ENCODE measurements around the gene TCERG1L.

The TCERG1L gene

DNA sequence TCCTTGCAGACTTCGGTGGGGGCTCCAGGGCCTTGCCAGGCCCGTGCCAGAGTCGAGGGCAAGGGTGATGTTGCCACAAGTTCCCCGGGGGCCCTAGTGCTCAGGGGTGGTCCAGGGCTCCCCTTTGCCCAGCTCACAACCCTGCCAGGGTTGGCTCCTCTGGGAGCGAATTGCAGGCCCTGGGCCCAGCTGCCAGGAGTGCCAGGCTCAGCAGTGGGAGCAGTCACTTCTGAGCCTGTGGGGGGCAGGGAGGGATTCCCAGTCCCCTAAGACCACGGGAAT, 43.8 kb downstream of the TCERG1L start:
- Histone ChIP-seq H3K27ac (ENCODE audit: low read length) (no peak overlapping the region), H3K9ac (ENCODE audit: low read length) (no peak overlapping the region), H3K27me3 (ENCODE audit: control insufficient read depth, insufficient read depth, low read length) (no peaks in the 10 kb centered on the region), H3K9me3 (ENCODE audit: control insufficient read depth, low read depth, low read length) (no peaks in the 10 kb centered on the region), H3K4me3 (ENCODE audit: low read length) (no peak overlapping the region), H3K4me1 (ENCODE audit: control insufficient read depth, low read depth, low read length) (no peaks in the 10 kb centered on the region), H3K36me3 (ENCODE audit: control insufficient read depth, low read depth, low read length) (no peaks in the 10 kb centered on the region)

DNA sequence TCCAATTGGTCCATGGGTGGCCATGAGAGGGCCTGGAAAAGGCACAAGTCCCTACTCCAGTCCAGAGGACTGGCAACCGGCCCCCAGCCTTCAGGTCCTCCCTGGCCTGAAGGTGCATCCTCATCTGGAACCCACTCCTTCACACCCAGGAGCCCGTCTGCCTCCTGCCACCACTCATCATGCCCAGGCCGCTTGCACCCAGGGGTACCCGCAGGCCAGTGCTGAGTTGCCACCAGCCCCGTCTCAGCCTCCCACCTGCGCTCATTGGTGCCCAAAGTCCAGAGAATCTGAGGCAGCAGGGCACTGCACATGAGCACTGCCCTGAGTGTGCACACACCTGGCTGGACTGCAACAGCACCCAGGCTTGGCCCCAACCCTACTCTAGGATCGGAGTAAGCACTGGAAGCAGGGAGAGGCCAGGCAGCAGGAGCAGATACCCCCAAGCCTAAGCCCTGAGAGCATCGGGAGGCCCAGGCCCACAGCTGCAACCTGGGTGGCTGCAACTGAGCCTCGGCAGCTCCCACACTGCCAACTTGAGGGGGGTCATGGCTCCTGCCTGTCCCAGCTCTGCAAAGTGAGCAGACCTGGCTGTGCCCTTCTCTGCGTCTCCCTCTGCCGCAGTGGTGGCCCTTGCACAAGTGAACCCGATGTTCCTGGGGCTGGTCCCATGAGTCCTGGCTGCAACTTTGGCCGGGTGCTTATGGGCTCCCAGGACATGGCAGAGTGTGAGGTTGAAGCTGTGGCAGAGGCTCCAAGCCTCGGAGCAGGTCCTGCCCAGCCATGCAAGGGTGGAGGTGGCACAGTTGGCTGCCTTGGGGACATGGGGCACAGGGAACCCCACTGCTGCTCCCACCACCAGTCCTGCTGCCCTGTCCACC, 44.3 kb downstream of the TCERG1L start:
- H3K4me3 ChIP-seq (ENCODE audit: low read length): no peak overlapping the region
- no peaks in the 10 kb centered on the region for H3K27me3 ChIP-seq (ENCODE audit: control insufficient read depth, insufficient read depth, low read length)
- H3K4me1 ChIP-seq (ENCODE audit: control insufficient read depth, low read depth, low read length): no peaks in the 10 kb centered on the region
- no peaks in the 10 kb centered on the region for H3K9me3 ChIP-seq (ENCODE audit: control insufficient read depth, low read depth, low read length)
- H3K27ac ChIP-seq (ENCODE audit: low read length): no peak overlapping the region
- no peaks in the 10 kb centered on the region for H3K36me3 ChIP-seq (ENCODE audit: control insufficient read depth, low read depth, low read length)
- no peak overlapping the region for H3K9ac ChIP-seq (ENCODE audit: low read length)

- Histone ChIP-seq H3K36me3 (ENCODE audit: control insufficient read depth, low read depth, low read length) (peaks cover 3% of the 10 kb centered on the region), H3K9ac (ENCODE audit: low read length) (no peak overlapping the region), H3K4me1 (ENCODE audit: control insufficient read depth, low read depth, low read length) (no peaks in the 10 kb centered on the region), H3K27me3 (ENCODE audit: control insufficient read depth, insufficient read depth, low read length) (no peaks in the 10 kb centered on the region), H3K9me3 (ENCODE audit: control insufficient read depth, low read depth, low read length) (no peaks in the 10 kb centered on the region), H3K27ac (ENCODE audit: low read length) (no peak overlapping the region), H3K4me3 (ENCODE audit: low read length) (no peak overlapping the region)
Measured at GRCh38 chr10:131264110-131264788, 47.3 kb downstream of the TCERG1L start.

DNA sequence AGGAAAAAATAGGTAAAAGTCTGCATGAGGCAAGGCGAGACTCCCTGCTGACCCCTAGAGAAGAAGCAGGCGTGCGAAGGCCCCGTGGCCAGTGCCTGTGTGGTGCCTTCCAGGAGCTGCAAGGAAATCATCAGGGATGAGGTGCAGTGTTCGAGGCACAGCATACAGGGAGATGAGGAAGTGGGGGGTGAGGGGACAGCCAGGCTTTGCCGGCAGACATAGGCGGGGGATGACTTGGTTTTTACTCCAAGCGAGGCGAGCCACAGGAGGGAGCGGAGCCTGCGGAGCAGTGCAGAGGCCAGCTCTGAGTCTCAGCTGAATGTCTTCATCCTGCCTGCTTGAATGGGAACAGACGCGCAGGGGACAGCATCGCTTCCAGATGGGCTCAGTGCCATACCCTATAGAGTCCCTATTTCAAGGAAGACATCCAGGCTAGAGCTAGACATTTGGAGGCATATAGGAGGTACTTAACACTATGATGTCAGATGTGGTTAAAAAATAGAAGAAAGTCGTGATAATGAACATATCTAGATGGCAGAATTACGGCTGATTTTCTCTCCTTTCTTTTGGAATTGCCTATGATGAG, 49.5 kb downstream of the TCERG1L start:
- H3K9ac ChIP-seq (ENCODE audit: low read length): no peak overlapping the region
- H3K9me3 ChIP-seq (ENCODE audit: control insufficient read depth, low read depth, low read length): no peaks in the 10 kb centered on the region
- H3K4me3 ChIP-seq (ENCODE audit: low read length): no peak overlapping the region
- no peaks in the 10 kb centered on the region for H3K4me1 ChIP-seq (ENCODE audit: control insufficient read depth, low read depth, low read length)
- H3K36me3 ChIP-seq (ENCODE audit: control insufficient read depth, low read depth, low read length): peaks cover 4% of the 10 kb centered on the region
- no peak overlapping the region for H3K27ac ChIP-seq (ENCODE audit: low read length)
- no peaks in the 10 kb centered on the region for H3K27me3 ChIP-seq (ENCODE audit: control insufficient read depth, insufficient read depth, low read length)

DNA sequence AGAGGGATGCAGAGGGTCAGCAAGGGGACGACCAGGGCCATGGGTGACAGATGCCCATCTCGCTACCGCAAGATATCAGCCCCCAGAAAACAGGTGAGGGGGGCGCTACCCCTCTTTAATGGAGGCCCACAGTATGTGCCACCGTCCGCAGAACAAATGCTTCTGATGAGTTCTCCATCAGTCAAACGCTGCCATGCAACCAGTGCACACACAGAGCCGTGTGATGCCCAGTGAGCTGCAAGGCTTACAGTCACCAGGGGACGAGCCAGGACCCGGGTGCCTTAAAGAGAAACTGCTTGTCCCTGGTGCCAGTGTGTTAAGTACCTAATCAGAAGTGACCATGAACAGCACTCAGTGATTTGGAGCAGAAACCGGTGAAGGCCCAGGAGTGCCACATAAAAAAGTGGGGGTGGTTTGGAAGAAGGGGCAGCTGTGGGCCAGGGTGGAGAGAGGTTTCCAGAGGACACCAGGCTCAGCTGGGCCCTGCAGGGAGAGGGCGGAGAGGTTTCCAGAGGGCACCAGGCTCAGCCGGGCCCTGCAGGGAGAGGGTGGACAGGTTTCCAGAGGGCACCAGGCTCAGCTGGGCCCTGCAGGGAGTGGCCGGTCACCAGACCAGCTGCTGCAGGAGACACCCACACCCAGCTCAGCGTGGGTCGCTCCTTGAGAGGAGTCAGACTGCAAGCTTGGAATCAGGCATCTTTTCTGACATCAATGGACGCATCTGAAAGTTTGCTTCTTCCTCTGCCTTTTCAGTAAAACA, 50.9 kb downstream of the TCERG1L start:
- no peak overlapping the region for H3K9ac ChIP-seq (ENCODE audit: low read length)
- no peaks in the 10 kb centered on the region for H3K27me3 ChIP-seq (ENCODE audit: control insufficient read depth, insufficient read depth, low read length)
- H3K36me3 ChIP-seq (ENCODE audit: control insufficient read depth, low read depth, low read length): peaks cover 4% of the 10 kb centered on the region
- no peak overlapping the region for H3K4me3 ChIP-seq (ENCODE audit: low read length)
- H3K27ac ChIP-seq (ENCODE audit: low read length): no peak overlapping the region
- H3K4me1 ChIP-seq (ENCODE audit: control insufficient read depth, low read depth, low read length): no peaks in the 10 kb centered on the region
- H3K9me3 ChIP-seq (ENCODE audit: control insufficient read depth, low read depth, low read length): no peaks in the 10 kb centered on the region

GRCh38 chr10:131260031-131260430, 51.5 kb downstream of the TCERG1L start:
- no peak overlapping the region for H3K9ac ChIP-seq (ENCODE audit: low read length)
- H3K4me1 ChIP-seq (ENCODE audit: control insufficient read depth, low read depth, low read length): no peaks in the 10 kb centered on the region
- H3K9me3 ChIP-seq (ENCODE audit: control insufficient read depth, low read depth, low read length): no peaks in the 10 kb centered on the region
- H3K27ac ChIP-seq (ENCODE audit: low read length): no peak overlapping the region
- H3K36me3 ChIP-seq (ENCODE audit: control insufficient read depth, low read depth, low read length): peaks cover 4% of the 10 kb centered on the region
- no peak overlapping the region for H3K4me3 ChIP-seq (ENCODE audit: low read length)
- H3K27me3 ChIP-seq (ENCODE audit: control insufficient read depth, insufficient read depth, low read length): no peaks in the 10 kb centered on the region

- H3K9ac ChIP-seq (ENCODE audit: low read length): no peak overlapping the region
- no peaks in the 10 kb centered on the region for H3K27me3 ChIP-seq (ENCODE audit: control insufficient read depth, insufficient read depth, low read length)
- H3K4me1 ChIP-seq (ENCODE audit: control insufficient read depth, low read depth, low read length): no peaks in the 10 kb centered on the region
- H3K36me3 ChIP-seq (ENCODE audit: control insufficient read depth, low read depth, low read length): peaks cover 4% of the 10 kb centered on the region
- H3K9me3 ChIP-seq (ENCODE audit: control insufficient read depth, low read depth, low read length): no peaks in the 10 kb centered on the region
- no peak overlapping the region for H3K4me3 ChIP-seq (ENCODE audit: low read length)
- no peak overlapping the region for H3K27ac ChIP-seq (ENCODE audit: low read length)
Measured at GRCh38 chr10:131259535-131259934, 52.0 kb downstream of the TCERG1L start.

DNA sequence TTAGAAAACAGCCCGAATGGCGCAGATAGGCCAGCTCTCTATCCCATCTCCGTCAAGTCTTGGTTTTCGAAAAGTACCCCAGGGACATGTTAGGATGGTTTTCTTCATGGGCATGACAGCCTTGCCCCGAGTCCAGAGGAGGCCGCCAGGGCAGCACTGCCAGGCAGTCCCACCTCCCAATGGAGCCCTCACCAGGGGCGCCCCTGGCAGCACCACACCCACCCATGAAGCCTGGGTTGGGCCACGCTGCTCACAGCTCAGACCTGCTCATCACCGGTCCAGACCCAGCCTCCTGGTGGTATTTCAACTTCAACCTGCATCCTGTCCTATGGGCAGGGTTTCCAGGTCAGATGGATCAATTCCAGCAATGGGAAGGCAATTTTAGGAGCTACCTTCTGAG, 53.3 kb downstream of the TCERG1L start:
- Histone ChIP-seq H3K36me3 (ENCODE audit: control insufficient read depth, low read depth, low read length) (peaks cover 4% of the 10 kb centered on the region), H3K9me3 (ENCODE audit: control insufficient read depth, low read depth, low read length) (no peaks in the 10 kb centered on the region), H3K4me1 (ENCODE audit: control insufficient read depth, low read depth, low read length) (no peaks in the 10 kb centered on the region), H3K27me3 (ENCODE audit: control insufficient read depth, insufficient read depth, low read length) (no peaks in the 10 kb centered on the region), H3K9ac (ENCODE audit: low read length) (no peak overlapping the region), H3K27ac (ENCODE audit: low read length) (no peak overlapping the region), H3K4me3 (ENCODE audit: low read length) (no peak overlapping the region)

GRCh38 chr10:131257027-131257426, 54.5 kb downstream of the TCERG1L start:
- no peak overlapping the region for H3K4me3 ChIP-seq (ENCODE audit: low read length)
- H3K4me1 ChIP-seq (ENCODE audit: control insufficient read depth, low read depth, low read length): no peaks in the 10 kb centered on the region
- H3K27me3 ChIP-seq (ENCODE audit: control insufficient read depth, insufficient read depth, low read length): no peaks in the 10 kb centered on the region
- H3K9me3 ChIP-seq (ENCODE audit: control insufficient read depth, low read depth, low read length): no peaks in the 10 kb centered on the region
- H3K9ac ChIP-seq (ENCODE audit: low read length): no peak overlapping the region
- H3K27ac ChIP-seq (ENCODE audit: low read length): no peak overlapping the region
- peaks cover 4% of the 10 kb centered on the region for H3K36me3 ChIP-seq (ENCODE audit: control insufficient read depth, low read depth, low read length)

GRCh38 chr10:131254859-131255252, 56.7 kb downstream of the TCERG1L start:
- Histone ChIP-seq H3K9ac (ENCODE audit: low read length) (no peak overlapping the region), H3K27ac (ENCODE audit: low read length) (no peak overlapping the region), H3K36me3 (ENCODE audit: control insufficient read depth, low read depth, low read length) (peaks cover 4% of the 10 kb centered on the region), H3K9me3 (ENCODE audit: control insufficient read depth, low read depth, low read length) (no peaks in the 10 kb centered on the region), H3K4me3 (ENCODE audit: low read length) (no peak overlapping the region), H3K4me1 (ENCODE audit: control insufficient read depth, low read depth, low read length) (peaks cover 9% of the 10 kb centered on the region), H3K27me3 (ENCODE audit: control insufficient read depth, insufficient read depth, low read length) (no peaks in the 10 kb centered on the region)
